CD4-positive, alpha-beta T cell treated with Interleukin-15 for 4 hours (primary cell): ENCODE measurements around the gene CLMP.
A peak's percentile ranks its signal among the peaks of the same experiment; 100 is the strongest.

Experiments used
- DNase-seq: peaks from one replicate; pipeline ENCODE4 v3.0.0-alpha.2; 2020; ENCODE audit warnings: low spot score

The CLMP gene

DNA sequence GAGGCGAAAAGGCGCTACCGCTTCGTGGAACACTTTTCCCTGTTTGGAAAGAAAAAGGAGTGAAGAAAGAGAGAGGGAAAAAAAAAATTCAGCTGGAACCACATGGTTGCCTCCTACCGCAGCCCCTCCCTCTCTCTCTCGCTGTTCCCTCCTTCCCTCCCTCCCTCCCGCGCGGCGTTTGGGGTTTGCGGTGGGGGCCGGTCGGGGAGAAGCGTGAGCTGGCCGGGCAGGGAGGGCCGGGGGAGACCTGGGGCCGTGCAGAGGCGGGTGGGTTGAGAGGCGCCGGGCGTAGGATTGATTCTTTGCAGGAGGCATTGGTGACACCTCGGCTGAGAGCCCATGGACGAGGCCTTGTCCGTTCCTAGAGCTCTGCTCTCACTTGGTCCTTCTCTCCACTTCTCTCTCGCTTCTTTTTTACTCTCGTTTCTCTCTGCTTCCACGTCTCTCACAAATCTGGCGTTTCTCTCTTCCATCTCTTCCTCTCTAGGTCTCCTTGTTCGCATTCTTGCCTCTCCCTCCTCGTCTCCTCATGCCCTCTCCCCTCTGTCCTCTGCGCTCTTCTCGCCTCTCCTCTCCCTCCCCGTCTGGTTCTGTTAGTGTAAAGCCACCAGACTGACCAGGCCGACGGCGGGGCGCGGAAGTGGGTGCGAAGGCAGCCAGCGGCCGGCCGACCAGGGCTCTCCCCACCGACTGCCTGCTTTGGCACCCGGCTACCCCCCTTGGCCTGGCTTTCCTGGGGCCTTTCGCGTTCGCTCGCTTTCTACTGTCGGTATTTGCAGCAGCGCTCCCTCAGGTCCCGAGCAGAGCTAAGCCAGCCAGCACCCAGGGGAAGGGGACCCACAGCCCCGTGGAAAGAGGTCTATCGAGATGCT lies at the start of gene CLMP:
TSS of gene CLMP (minus strand) at position 61 of the 872 bp plus-strand sequence. CDS start 308 bp downstream, outside the sequence.
- DNase-seq, result no peak

- no peak for DNase-seq
These were observed 47.0 kb upstream of the CLMP start for GRCh38 chr11:123241874-123242543.

DNA sequence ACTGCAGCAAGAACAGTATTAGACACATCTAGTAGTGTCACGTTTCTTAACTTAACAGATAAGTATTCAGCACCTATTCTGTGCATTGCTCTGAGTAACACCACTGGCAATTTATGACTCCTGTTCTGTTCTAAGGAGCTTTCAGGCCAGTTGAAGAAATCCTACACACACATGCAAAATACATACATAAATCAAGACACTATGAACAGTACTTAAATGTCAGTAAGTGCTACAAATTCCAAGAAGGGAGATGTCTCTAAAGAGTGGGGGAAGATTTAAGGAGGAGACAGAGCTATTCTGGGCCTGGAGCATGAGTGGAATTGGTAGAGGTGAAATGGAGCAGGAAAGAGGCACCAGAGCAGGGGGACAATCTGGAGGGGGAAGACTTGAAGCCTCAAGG lies 46.2 kb upstream of the CLMP start:
- DNase-seq, result no peak

GRCh38 chr11:123239191-123240150 lies 44.4 kb upstream of the CLMP start:
- no peak for DNase-seq

- no peak for DNase-seq
These were observed 43.2 kb upstream of the CLMP start for GRCh38 chr11:123238297-123238696.

GRCh38 chr11:123236879-123237278 lies 41.8 kb upstream of the CLMP start:
- no peak for DNase-seq

- DNase-seq, result no peak
These were observed 40.7 kb upstream of the CLMP start for GRCh38 chr11:123235656-123236261.

DNA sequence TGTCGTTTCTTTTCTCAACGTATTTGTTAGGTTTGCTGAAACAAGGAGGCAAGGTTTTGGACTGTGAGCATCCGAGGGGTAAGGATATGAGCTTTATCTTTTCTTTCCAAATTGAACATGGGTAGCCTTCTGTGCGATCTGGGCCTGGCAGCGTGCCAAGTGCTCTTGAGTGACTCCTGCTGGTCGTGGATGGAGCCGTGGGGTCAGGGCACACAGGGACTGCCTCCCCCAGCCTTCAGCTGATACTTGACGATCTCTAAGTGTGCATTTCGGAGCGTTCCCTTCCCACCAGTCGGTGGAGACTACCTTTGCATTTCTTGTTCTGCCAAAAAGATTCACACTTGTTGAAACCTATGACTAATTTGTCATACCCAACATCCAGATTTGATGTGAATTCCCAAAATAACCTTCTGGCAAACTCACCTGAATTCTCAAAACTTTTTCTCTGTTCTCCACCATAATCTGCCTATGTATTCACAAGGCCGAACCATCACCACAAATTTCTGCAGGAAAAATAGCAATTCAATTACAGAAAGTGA lies 40.1 kb upstream of the CLMP start:
- peak; percentile 25 for DNase-seq

DNA sequence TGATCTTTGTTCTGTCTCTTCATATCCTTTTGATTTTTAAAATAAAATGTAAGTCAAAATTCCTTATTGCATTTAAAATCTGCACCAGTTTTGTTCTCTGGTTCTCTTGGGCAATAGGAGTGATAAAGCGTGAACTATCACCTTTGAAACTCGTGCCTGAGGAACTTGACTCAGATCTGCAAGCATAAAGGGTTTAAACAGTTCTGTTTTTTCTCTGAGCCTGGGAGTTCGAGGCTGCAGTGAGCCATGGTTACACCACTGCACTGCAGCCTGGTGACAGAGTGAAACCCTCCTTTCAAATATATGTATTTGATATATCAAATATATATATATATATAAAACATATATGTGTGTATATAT lies 38.9 kb upstream of the CLMP start:
- DNase-seq, result no peak

- peak; percentile 14 for DNase-seq
These were observed 38.4 kb upstream of the CLMP start for GRCh38 chr11:123233280-123233974.

DNA sequence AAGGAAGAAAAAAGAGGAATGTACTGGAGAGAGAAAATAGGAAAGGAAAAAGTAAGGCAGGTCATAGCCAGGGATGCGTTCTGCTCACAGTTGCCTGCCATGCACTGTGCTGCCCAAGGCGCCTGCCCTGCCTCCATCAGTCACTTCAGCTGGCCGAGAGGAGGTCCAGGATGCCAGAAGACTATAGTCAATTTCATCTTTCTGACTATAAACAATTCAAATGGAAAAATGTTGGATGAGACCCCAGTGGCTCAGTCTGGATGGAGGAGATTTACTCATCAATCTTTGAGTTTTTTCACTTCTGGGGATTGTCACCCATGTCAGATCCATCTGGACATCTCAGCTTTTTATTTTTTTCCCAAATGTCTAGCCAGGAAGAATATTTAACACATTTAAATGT lies 36.7 kb upstream of the CLMP start:
- no peak for DNase-seq

- no peak for DNase-seq
These were observed 36.2 kb upstream of the CLMP start for GRCh38 chr11:123231256-123231655.

DNA sequence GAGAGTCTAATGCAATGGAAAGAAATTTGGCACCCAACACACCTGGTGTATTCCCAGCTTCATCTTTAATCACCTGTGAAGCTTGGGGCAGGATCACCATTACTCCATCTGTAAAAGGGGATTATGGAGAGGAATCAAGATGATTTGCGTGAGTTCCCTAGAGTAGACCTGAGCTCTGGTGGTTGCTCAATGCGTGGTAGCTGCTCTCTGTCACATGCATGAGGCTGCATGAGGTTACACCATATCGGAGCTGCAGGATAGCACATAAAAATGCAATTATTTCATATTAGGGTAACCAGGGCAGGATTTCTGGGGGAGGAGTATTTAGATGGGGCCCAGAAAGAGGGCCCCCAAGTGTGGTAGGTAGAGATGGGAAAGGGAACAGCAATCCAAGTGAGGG lies 35.3 kb upstream of the CLMP start:
- DNase-seq, result no peak

DNA sequence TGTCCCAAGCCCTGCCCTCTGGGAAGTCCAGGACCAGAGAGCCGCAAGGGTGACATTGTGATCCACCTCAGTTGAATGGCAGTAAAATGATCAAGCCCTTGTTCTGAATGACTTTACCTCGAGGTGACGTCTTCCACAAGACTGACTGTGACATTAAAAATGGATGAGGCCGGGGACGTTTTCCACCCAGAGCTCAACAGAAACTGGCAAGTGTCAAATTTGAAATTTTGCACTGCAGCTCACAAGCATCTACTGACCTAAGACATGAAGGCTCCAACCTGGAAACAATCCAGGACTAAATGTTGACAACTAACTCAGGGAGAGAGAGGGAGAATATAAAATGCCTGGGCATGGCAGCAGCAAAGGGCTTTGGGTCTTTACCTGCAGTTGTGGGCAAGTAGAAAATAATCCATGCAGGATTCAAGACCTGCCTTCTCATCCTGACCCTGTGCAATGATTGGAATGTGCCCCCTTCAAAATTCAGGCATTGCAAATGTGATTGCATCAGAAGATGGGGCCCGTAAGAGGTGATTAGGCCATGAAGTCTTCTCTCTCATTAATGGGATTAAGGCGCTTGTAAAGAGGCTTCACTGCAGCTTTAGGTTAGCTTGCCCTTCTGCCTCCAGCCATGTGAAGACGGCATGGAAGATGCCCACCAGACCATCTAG lies 33.6 kb upstream of the CLMP start:
- no peak for DNase-seq

DNA sequence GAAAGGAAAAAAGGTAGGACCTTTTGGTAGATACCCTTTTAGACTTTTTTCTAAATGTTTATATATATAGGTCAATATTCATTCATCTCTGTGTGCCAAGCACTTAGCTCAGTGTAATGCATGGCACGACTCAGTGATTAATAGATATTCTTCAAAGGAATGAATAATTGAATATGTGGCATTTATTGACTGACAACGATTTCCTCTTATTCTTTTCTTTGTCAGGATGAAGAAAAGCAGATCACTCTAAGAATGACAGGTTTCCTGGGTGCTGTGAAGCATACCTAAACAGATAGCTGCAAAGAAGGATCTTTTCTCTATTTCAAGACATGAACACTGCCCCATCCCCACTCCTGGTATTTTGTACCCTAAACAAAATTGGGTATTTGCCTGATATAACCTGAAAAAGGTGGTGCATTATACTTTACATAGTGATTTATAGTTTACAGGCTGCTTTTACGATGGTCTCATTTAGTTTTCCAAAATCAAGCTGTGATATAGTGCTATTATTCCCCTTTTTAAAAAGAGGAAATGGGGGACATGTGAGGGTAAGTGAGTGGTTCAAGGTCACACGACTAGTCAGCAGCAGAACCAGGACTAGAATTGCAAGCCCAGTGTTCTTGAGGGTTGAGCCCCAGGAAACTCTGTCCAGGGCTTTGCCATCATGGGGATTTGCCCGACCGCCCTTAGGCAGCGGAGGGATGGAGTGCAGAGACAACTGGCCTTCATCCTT lies 32.9 kb upstream of the CLMP start:
- no peak for DNase-seq

- DNase-seq, result no peak
These were observed 26.5 kb upstream of the CLMP start for GRCh38 chr11:123221584-123221983.

DNA sequence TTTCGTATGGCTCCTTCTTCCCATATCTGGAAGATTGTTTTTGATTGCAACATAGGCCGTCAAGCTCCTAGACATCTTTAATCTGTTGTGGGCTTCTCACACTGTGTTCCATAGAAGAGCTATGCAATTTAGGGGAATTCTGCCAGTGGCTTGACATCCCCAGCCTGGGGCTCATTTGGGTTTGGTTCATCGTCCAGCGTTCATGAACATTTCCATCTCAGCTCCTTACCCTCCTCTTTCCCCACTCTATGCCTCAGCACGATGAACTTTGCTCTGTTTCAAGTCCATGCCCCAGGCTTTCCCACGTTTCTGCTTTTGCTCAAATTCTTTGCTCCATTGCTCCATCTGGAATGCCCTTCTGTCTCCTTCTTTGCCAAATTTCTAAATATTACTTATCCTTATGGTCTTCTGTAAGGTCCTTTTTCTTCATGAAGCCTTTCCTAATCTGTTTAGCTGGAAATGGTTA lies 26.1 kb upstream of the CLMP start:
- DNase-seq, result no peak

DNA sequence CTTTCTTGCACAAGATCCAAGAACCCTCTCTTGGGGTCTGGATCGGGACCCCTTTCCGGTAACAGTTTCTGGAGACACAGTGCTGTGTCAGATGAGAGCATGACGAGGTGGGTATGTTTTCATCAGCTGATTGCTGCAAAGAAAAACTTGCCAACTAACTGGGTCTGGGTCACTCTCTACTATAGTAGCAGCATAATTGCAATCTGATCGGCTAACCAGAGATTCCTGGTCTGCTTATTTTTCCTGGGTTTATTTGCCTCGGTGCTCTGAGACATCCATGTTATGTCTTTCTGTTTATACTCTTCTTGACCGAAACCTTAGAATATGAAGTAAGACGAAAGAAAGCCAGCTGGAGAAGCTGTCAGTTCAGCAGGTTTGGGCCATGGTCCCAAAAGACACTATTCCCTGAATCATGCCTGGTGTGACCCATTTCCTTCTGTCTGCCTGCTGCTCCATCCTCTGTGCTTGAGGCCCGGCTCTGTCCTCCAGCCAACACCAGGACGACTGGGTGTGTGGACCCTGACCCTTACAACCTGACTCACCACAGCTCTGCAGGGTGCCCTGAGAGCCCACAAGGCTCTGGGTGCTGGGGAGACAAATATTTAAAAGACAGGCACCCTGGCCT lies 24.1 kb upstream of the CLMP start:
- no peak for DNase-seq

DNA sequence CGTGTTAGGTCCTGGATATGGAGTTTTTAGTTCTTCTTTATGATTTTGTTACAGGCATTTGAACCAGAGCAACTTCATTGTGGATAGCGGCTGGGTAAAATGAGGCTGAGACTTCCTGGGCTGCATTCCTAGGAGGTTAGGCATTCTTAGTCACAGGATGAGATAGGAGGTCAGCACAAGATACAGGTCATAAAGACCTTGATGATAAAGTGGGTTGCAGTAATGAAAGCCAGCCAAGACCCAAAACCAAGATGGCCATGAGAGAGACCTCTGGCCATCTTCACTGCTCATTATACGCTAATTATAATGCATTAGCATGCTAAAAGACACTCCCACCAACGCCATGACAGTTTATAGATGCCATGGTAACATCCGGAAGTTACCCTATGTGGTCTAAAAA lies 23.4 kb upstream of the CLMP start:
- no peak for DNase-seq
